NCI-H1092 (cell line): ENCODE measurements around the gene CD1E.
"Not testable (repeated sequence)": the region's sequence is repeated elsewhere in the genome, so short reads cannot be mapped to it uniquely, and the experiment has no call there.

Source experiments
- DNase-seq: peaks from one replicate; lab custom pipeline; 2025; lab: John Stamatoyannopoulos, UW

CD1E gene

GRCh38 chr1:158353303-158354075 is at the start of gene CD1E:
TSS of gene CD1E (plus strand) at chr1:158353894. CDS start at chr1:158353989, 95 bp downstream.
- no peak for DNase-seq

GRCh38 chr1:158310623-158311022 is 43.1 kb upstream of the CD1E start:
- no peak for DNase-seq

GRCh38 chr1:158311066-158311465 is 42.6 kb upstream of the CD1E start:
- DNase-seq = no peak

DNA sequence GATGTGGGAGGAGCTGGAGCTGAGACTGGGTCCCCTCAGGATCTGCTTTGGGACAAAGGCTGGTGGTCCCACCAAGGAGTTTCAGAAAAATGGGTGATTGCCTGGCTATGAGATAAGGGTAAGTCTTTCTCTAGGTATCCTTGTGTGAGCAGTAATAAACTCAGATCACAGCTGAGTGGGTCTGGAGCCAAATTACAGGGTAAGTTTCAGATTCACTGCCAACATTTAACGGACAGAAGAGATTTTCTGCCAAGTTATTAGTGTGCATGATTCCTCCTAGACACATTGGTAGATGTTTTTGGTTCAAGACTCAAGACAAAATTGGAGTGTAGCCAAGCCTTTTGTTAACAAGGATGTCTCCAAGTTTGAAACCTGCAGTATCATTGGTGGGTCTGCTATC is 29.8 kb upstream of the CD1E start:
- no peak for DNase-seq

DNA sequence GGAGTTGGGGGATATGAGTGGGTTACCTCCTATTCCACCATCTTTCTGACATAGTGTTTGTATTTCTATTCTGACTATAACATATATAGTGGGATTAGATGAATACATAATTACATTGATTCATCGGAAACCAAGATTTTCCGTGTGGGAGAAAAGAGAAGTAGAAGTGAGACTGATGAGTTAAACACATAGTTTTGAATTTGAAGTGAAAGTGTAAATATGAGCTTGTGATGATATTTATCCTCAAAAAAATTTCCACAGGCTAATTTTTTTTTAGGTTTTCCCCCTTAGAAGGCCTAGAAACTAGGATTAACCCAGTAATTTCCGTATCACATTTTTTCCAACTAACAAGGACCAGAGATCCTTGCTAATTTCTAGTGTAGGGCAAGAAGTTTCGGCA is 29.3 kb upstream of the CD1E start:
- DNase-seq = no peak

DNA sequence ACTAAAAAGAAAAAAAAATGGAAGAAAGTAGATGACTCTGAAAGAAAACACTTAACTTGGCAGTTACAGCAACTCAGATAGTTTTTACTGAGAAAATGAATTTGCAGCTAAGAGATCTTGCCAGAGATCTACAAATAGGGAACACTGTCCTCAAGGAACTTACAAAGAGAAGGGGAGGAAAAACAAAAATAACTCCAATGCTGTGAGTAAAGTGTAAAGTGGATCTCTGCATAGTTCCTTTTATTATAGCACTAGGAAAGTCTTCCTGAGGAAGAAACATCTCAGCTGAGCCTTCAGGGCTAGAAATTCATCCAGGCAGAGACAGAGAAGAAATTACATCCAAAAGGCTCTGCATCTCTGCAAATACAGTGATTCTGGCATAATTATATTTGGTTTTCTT is 26.2 kb upstream of the CD1E start:
- no peak for DNase-seq

GRCh38 chr1:158328426-158328825 is 25.3 kb upstream of the CD1E start:
- no peak for DNase-seq

DNA sequence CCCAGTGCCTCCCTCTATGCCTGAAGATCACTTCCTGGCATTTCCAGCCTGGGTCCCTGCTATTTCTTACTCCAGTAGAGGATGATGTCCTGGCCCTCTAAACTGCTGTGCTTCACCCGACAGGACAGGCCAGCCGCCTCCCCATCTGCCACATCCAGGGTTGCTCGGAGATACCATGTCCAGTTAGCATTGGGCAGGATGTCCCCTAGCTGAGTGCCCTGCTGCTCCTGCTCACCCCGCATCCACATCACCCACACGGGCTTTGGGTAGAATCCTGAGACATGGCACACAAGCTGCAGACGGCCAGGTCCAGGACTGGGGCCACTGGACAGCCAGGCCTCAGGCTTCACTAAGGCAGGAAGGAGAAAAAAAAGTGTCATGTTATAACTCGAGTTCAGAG is 24.4 kb upstream of the CD1E start:
- no peak for DNase-seq

GRCh38 chr1:158329733-158330132 is 24.0 kb upstream of the CD1E start:
- DNase-seq = no peak

- DNase-seq = no peak
Measured at GRCh38 chr1:158330391-158331105, 23.1 kb upstream of the CD1E start.

GRCh38 chr1:158331106-158331425 is 22.6 kb upstream of the CD1E start:
- no peak for DNase-seq

DNA sequence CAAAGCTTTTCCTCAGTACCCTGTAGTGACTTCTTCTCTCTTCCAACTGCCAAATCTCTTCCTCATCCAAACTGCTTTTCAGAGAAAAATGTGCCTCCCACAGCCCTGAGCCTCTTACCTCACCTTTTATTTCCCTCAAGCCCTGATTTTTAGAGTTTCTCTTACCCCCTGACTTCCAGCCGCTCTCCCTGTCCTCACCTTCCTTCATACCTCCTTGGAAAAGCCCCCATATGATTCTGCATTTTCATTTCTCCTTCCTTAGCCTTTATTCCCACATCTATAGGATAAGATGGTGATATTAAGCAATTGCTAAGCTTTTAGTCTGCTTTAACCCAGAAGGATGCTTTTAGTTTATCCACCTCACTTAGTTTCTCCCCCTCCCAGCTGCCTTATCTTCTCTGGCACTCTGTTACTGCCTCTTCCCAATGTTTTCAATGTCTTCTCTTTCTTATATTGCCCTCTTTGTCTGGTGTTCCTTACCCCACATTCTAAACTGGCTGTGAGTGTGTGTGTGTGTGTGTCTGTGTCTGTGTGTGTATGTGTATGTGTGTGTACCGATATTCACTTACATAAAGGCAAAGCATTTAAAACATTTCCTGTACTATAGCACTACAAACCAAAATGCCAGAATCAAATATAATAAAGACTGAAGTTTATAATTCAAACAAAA is 22.1 kb upstream of the CD1E start, which contains the start of gene CD1B:
TSS of gene CD1B (minus strand) at position 51 of the 670 bp plus-strand sequence. CDS start 108 bp downstream, outside the sequence.
- no peak for DNase-seq

DNA sequence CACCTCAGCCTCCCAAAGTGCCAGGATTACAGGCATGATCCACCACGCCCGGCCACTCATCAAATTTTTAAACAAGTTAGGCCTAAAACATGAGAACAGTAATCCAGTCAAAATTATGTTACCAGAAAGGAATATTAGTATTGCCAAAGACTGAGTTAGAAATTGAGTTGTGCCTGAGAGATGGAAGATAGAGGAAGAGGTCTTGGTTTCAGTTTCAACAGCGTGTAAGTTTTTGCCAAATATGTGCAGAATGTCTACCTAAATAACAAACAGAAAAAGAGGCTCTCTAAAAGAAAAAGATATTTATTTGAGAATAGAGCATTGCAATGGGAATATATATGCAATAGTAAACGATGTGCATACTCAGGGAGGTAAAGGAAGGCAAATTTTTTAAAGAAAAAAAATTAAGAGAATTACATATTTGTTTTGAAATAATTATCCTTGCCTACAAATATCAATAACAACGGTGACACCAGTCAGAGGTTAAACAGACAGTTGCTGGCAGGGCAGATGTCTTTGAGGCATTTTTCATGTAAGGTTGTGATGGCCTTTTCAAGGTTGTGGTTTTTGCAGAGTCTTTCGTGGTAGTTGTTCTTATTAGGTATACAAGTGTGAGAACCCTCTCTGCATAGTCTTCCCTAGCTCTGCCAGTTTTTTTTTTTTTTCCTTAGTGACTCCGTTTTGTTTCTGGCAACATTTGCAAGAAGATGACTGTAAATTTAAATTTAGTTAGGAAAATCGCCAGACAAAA is 20.1 kb upstream of the CD1E start:
- no peak for DNase-seq

- no peak for DNase-seq
Measured at GRCh38 chr1:158334526-158335212, 19.0 kb upstream of the CD1E start.

- DNase-seq = no peak
Measured at GRCh38 chr1:158335213-158335532, 18.5 kb upstream of the CD1E start.

DNA sequence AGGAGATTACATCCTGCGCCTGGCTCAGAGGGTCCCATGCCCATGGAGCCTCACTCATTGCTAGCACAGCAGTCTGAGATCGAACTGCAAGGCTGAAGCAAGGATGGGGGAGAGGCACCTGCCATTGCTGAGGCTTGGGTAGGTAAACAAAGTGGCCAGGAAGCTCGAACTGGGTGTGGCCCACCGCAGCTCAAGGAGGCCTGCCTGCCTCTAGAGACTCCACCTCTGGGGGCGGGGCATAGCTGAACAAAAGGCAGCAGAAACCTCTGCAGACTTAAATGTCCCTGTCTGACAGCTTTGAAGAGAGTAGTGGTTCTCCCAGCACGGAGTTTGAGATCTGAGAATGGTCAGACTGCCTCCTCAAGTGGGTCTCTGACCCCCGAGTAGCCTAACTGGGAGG is 17.3 kb upstream of the CD1E start:
- not testable (repeated sequence) for DNase-seq

DNA sequence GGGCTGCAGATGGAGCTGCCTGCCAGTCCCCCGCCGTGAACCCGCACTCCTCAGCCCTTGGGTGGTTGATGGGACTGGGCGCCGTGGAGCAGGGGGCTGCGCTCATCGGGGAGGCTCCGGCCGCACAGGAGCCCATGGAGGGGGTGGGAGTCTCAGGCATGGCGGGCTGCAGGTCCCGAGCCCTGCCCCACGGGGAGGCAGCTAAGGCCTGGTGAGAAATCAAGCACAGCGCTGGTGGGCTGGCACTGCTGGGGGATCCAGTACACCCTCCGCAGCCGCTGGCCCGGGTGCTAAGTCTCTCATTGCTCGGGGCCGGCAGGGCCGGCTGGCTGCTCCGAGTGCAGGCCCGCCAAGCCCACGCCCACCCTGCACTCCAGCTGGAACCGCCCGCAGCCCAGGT is 4.7 kb upstream of the CD1E start:
- not testable (repeated sequence) for DNase-seq

DNA sequence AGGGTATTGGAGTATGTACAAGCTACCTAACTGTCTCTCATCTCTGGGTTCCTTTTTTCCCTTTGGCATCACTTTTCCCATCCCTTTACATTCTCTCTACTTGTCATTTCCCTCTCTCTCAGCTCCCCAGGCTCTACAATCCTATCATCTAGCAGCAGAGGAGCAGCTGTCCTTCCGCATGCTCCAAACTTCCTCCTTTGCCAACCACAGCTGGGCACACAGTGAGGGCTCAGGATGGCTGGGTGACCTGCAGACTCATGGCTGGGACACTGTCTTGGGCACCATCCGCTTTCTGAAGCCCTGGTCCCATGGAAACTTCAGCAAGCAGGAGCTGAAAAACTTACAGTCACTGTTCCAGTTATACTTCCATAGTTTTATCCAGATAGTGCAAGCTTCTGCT is 561 bp downstream of the CD1E start:
- no peak for DNase-seq

- DNase-seq = no peak
Measured at GRCh38 chr1:158355773-158356285, 2.1 kb downstream of the CD1E start.

DNA sequence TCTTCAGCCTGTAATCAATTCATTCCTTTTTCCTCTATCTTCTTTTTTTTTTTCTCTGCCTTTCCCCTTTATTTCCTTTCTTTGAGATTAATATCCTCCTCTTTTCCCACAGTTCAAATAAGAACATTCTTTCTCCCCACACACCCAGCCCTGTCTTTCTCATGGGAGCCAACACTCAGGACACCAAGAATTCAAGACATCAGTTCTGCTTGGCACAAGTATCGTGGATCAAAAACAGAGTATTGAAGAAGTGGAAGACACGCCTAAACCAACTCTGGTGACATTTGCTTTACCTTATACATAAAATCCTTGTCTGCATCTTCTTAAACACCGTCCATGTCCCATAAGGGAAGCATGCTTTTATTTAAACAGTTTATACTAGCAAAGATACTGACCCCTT is 2.9 kb downstream of the CD1E start:
- no peak for DNase-seq

- no peak for DNase-seq
Measured at GRCh38 chr1:158357441-158357840, 3.7 kb downstream of the CD1E start.

DNA sequence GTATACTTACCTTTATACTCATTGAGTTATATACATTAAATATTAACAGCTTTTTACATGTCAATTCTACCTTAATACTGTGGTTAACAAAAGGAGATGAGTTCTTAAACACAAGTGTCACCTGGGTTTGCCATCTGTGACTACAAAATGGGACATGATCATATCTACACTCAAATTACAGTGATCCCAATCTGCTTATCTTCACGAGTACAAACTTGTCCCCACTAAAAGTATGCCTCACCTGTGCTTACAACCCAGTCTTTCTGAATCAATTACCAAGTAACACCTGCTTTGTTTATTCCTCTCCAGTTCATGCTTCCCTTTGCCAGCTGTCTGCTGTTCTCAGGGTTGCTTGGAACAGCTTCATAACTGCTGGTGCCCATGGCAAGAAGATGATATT is 8.8 kb downstream of the CD1E start:
- DNase-seq = no peak
